Activated CD4-positive, alpha-beta T cell treated with anti-CD3 and anti-CD28 coated beads, Interleukin-2, amount 50 U/mL, for 4 hours (primary cell): Measurements from ENCODE around the gene SELE.
"Not testable (repeated sequence)": the region's sequence is repeated elsewhere in the genome, so short reads cannot be mapped to it uniquely, and the experiment has no call there.

ENCODE experiments used
- DNase-seq, 2 experiments: peaks; one replicate each; pipeline ENCODE4 v3.0.0-alpha.2; 2020

Gene SELE

GRCh38 chr1:169722779-169723178 lies 11.1 kb downstream of the SELE start:
- DNase-seq = no peak

- DNase-seq = not testable (repeated sequence)
These were observed 18.8 kb downstream of the SELE start for GRCh38 chr1:169715100-169715499.

- not testable (repeated sequence) for DNase-seq
These were observed 20.8 kb downstream of the SELE start for GRCh38 chr1:169713090-169713489.

GRCh38 chr1:169712309-169712631 lies 21.6 kb downstream of the SELE start:
- no peak for DNase-seq

- DNase-seq = peak; percentile 68 to 69
These were observed 22.2 kb downstream of the SELE start, which contains the start of gene SELL for GRCh38 chr1:169711469-169712308. Gene SELL (minus strand): TSS chr1:169711620. CDS start chr1:169711498, 122 bp downstream.

GRCh38 chr1:169708647-169709046 lies 25.2 kb downstream of the SELE start:
- DNase-seq = no peak

GRCh38 chr1:169707912-169708604 lies 25.8 kb downstream of the SELE start:
- peak; percentile 39 to 40 for DNase-seq

GRCh38 chr1:169704797-169705196 lies 29.1 kb downstream of the SELE start:
- no peak for DNase-seq

GRCh38 chr1:169701261-169702005 lies 32.4 kb downstream of the SELE start:
- DNase-seq = no peak

GRCh38 chr1:169699707-169700106 lies 34.2 kb downstream of the SELE start:
- no peak for DNase-seq

GRCh38 chr1:169698976-169699375 lies 34.9 kb downstream of the SELE start:
- no peak for DNase-seq

GRCh38 chr1:169697755-169698154 lies 36.1 kb downstream of the SELE start:
- DNase-seq = no peak

- no peak for DNase-seq
These were observed 37.4 kb downstream of the SELE start for GRCh38 chr1:169696273-169697100.

GRCh38 chr1:169694304-169695075 lies 39.4 kb downstream of the SELE start:
- peak in 1 of 2 experiments; percentile 23 for DNase-seq

GRCh38 chr1:169692756-169693460 lies 41.0 kb downstream of the SELE start:
- peak in 1 of 2 experiments; percentile 16 for DNase-seq

GRCh38 chr1:169690489-169690888 lies 43.4 kb downstream of the SELE start:
- DNase-seq = no peak

- DNase-seq = no peak
These were observed 44.5 kb downstream of the SELE start for GRCh38 chr1:169689395-169689794.

GRCh38 chr1:169688377-169688776 lies 45.5 kb downstream of the SELE start:
- DNase-seq = not testable (repeated sequence)

GRCh38 chr1:169683661-169684060 lies 50.2 kb downstream of the SELE start:
- DNase-seq = no peak

- DNase-seq = not testable (repeated sequence)
These were observed 50.7 kb downstream of the SELE start for GRCh38 chr1:169683168-169683567.

GRCh38 chr1:169682071-169682470 lies 51.8 kb downstream of the SELE start:
- DNase-seq = no peak
